OCI-LY3 (cell line): ENCODE results near the gene TBC1D1.

Source experiments
- H2AFZ ChIP-seq: fragments of 200-600, 300-600 bp; shearing (Covaris generic); 2 replicates; pipeline ENCODE4 v1.6.0; 2014; ENCODE audit warnings: antibody characterized with exemption, low read depth, low read length
- H3K27ac ChIP-seq: fragments of 200-600, 300-600 bp; sonication (generic); 2 replicates; pipeline ENCODE4 v1.5.1; 2014; ENCODE audit warnings: mild to moderate bottlenecking, low read length, moderate library complexity, mixed read lengths
- H3K27me3 ChIP-seq: fragments of 200-600, 300-600 bp; sonication (generic); 2 replicates; pipeline ENCODE4 v1.6.1; 2014; ENCODE audit warnings: low read depth, low read length, mixed read lengths
- H3K36me3 ChIP-seq: fragments of 200-600, 300-600 bp; sonication (generic); replicated peaks from 2 replicates; pipeline ENCODE3; 2014; ENCODE audit warnings: low read depth, low read length, mixed read lengths
- H3K4me1 ChIP-seq: fragments of 300-600, 200-600 bp; sonication (generic); 2 replicates; pipeline ENCODE4 v1.6.1; 2014; ENCODE audit warnings: low read length, mixed read lengths
- H3K4me2 ChIP-seq: fragments of 200-600, 300-600 bp; sonication (generic); 2 replicates; pipeline ENCODE4 v1.6.1; 2014; ENCODE audit warnings: low read length, mixed read lengths
- H3K4me3 ChIP-seq: fragments of 300-600, 200-600 bp; sonication (generic); 2 replicates; pipeline ENCODE4 v1.5.1; 2014; ENCODE audit warnings: antibody characterized with exemption, mild to moderate bottlenecking, low read length, moderate library complexity
- H3K79me2 ChIP-seq: fragments of 300-600, 200-600 bp; shearing (Covaris generic); 2 replicates; pipeline ENCODE4 v1.6.1; 2014; ENCODE audit warnings: mild to moderate bottlenecking, low read length, mixed read lengths
- H3K9ac ChIP-seq: fragments of 300-600, 200-600 bp; shearing (Covaris generic); 2 replicates; pipeline ENCODE4 v1.6.0; 2014; ENCODE audit warnings: mild to moderate bottlenecking, low read length, moderate library complexity
- H3K9me3 ChIP-seq: fragments of 200-600, 300-600 bp; shearing (Covaris generic); 2 replicates; pipeline ENCODE4 v1.6.1; 2014; ENCODE audit warnings: low read length, mixed read lengths; ENCODE audit not compliant: insufficient read depth
- H4K20me1 ChIP-seq: fragments of 200-600, 300-600 bp; sonication (generic); 2 replicates; pipeline ENCODE4 v1.6.1; 2016; ENCODE audit warnings: low read length, mixed read lengths; ENCODE audit not compliant: insufficient read depth
- CTCF ChIP-seq: fragments of 200-600, 300-600 bp; sonication (generic); IDR thresholded peaks from 2 replicates; pipeline ENCODE4 v1.5.1; 2014; ENCODE audit warnings: antibody characterized with exemption, low read length, low read depth
- EZH2phosphoT487 ChIP-seq: fragments of 200-600 bp; shearing (Covaris generic); IDR thresholded peaks from 2 replicates; pipeline ENCODE4 v1.6.1; 2018; ENCODE audit warnings: antibody characterized with exemption, mixed run types, low read depth

Gene TBC1D1

DNA sequence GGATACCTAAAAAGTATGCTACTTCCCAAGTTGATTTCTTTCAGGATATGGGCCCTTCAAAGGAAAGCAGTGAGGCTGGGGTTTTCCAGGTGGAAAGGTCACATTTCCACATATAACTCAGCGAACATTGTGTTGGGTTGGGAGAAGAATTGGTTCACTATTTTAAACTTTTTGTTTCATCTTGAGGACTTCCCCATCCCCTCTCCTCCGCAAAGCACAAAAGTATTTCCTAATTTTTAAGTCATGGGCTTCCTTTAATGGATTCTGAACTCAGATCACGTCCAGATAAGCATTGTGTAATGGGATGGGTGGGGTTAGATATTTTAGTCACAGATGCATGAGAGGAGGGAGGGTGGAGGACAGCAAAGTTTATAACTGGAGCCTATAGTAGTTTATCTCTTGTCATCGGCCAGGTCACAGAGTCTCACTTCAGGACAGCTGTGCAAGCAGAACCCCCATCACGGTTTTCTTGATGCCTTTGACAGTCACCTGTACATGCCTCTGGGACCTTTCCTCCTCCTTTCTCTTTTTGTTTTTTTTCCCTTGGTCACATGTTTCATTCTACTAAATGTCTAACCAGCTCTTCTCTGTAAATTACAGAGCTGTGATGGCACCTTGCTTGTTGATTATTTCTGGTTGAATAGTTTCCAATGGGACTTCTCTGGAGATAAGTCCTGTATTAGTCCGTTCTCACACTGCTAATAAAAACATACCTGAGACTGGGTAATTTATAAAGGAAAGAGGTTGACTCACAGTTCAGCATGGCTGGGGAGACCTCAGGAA is 184.7 kb downstream of the TBC1D1 start:
- no peaks in the 10 kb centered on the region for H3K79me2 ChIP-seq
- H3K9me3 ChIP-seq = no peaks in the 10 kb centered on the region
- H2AFZ ChIP-seq = no peak overlapping the region
- peaks cover 4% of the 10 kb centered on the region for H3K36me3 ChIP-seq
- no peaks in the 10 kb centered on the region for H3K27me3 ChIP-seq
- no peak overlapping the region for H3K4me2 ChIP-seq
- no peak overlapping the region for H3K27ac ChIP-seq
- H3K9ac ChIP-seq = no peak overlapping the region
- H4K20me1 ChIP-seq = no peaks in the 10 kb centered on the region
- H3K4me3 ChIP-seq = no peak overlapping the region
- H3K4me1 ChIP-seq = peaks cover 12% of the 10 kb centered on the region
- TF ChIP-seq CTCF = no peak
- TF ChIP-seq EZH2phosphoT487 = no peak

GRCh38 chr4:38076153-38076669 is 185.3 kb downstream of the TBC1D1 start:
- Histone ChIP-seq H3K4me2 (no peak overlapping the region), H4K20me1 (no peaks in the 10 kb centered on the region), H3K36me3 (peaks cover 4% of the 10 kb centered on the region), H2AFZ (no peak overlapping the region), H3K9ac (no peak overlapping the region), H3K4me3 (no peak overlapping the region), H3K9me3 (no peaks in the 10 kb centered on the region), H3K4me1 (peaks cover 12% of the 10 kb centered on the region), H3K79me2 (no peaks in the 10 kb centered on the region), H3K27me3 (no peaks in the 10 kb centered on the region), H3K27ac (no peak overlapping the region)
- no peak for TF ChIP-seq EZH2phosphoT487
- TF ChIP-seq CTCF = no peak

DNA sequence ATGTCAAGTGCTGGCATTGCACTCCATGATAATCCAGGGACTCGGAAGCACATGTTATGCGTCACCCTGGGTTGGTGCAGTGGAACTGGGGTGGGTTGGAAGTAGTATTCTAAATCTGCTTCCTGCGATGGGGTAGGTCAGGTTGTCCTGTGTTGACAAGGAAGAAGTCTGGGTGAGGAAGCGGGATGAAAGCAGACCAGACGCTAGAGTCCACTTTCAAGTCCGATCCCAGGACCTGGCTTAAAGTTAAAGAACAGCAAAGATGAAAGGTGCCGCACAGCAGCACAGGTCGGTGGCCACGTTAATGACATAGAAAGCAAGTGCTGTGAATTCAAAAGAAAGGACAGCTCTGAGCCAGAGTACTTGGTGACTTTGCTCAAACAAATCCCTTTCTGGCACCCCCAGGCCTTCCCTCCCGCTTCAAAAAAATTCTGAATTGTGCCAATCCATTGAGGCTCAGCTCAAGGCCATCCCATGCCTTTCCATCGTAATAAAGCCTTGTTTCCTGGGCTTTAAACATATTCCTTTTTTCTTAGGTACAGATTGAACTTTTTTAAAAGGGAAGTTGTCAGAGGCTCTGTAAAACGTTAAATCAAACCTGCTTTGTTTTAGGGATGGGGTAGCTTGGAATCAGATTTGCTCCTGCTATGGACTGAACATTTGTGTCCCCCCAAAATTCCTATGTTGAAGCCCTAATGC is 187.1 kb downstream of the TBC1D1 start:
- Histone ChIP-seq H3K27ac (no peak overlapping the region), H3K36me3 (peaks cover 4% of the 10 kb centered on the region), H3K9ac (no peak overlapping the region), H3K9me3 (no peaks in the 10 kb centered on the region), H2AFZ (no peak overlapping the region), H3K79me2 (no peaks in the 10 kb centered on the region), H3K27me3 (no peaks in the 10 kb centered on the region), H3K4me1 (peaks cover 12% of the 10 kb centered on the region), H3K4me2 (no peak overlapping the region), H4K20me1 (no peaks in the 10 kb centered on the region), H3K4me3 (no peak overlapping the region)
- TF ChIP-seq CTCF (no peak), EZH2phosphoT487 (no peak)

- H4K20me1 ChIP-seq = no peaks in the 10 kb centered on the region
- no peaks in the 10 kb centered on the region for H3K27me3 ChIP-seq
- no peak overlapping the region for H3K4me3 ChIP-seq
- no peaks in the 10 kb centered on the region for H3K9me3 ChIP-seq
- H3K79me2 ChIP-seq = no peaks in the 10 kb centered on the region
- H3K27ac ChIP-seq = no peak overlapping the region
- no peak overlapping the region for H3K9ac ChIP-seq
- no peak overlapping the region for H2AFZ ChIP-seq
- H3K36me3 ChIP-seq = peaks cover 2% of the 10 kb centered on the region
- H3K4me2 ChIP-seq = no peak overlapping the region
- no peak for TF ChIP-seq CTCF
- H3K4me1 ChIP-seq = peaks cover 12% of the 10 kb centered on the region
Measured at GRCh38 chr4:38078590-38079421, 187.9 kb downstream of the TBC1D1 start.
